Epithelial cell of esophagus (primary cell): ENCODE data around the gene NPDC1.

ENCODE experiments used
- DNase-seq: peaks from one replicate; pipeline ENCODE4 v3.0.0; 2010; ENCODE audit warnings: low read depth
- H3K4me3 ChIP-seq: 2 replicates; pipeline ENCODE4 v1.5.1; 2011; ENCODE audit warnings: mild to moderate bottlenecking, low read length, control low read depth
- CTCF ChIP-seq: IDR thresholded peaks from 2 replicates; pipeline ENCODE4 v1.5.1; 2011; ENCODE audit warnings: low read depth, mild to moderate bottlenecking, low read length, control low read depth, inconsistent platforms; ENCODE audit not compliant: insufficient read depth; ENCODE audit errors: missing control alignments

NPDC1 gene

DNA sequence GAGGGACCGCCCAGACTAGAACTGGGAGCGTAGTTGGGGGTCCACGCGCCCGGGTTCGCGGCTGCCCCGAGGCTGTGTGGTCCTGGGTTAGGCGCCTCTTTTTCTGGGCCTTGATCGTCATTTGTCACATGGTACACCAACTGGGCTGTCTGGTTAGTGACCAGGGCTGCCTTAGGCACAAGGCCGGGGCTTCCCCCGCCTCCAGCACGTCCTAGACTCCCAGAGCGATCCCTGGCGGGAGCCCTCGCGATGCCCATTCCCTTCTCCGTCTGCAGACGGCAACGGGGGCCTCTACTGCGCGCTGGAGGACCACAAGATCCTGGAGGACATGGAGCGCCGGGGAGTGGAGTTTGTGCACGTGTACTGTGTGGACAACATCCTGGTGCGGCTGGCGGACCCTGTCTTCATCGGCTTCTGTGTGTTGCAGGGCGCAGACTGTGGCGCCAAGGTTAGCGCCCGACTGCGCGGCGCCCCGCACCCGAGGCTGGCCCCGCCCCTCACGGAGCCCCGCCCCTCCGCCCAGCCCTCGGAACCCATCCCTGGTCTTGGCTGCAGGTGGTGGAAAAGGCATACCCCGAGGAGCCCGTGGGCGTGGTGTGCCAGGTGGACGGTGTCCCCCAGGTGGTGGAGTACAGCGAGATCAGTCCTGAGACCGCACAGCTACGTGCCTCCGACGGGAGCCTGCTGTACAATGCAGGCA is 32.9 kb upstream of the NPDC1 start:
- no peak for DNase-seq
- H3K4me3 ChIP-seq: no peak overlapping the region
- TF ChIP-seq CTCF: no peak

GRCh38 chr9:137077758-137078693 is 32.0 kb upstream of the NPDC1 start:
- no peak for DNase-seq
- TF ChIP-seq CTCF: no peak
- H3K4me3 ChIP-seq: peak overlapping the region; percentile 40

- no peak for TF ChIP-seq CTCF
- peak within 1 kb of the TSS; percentile 40 for H3K4me3 ChIP-seq
- peak; percentile 43 for DNase-seq
Measured at GRCh38 chr9:137077010-137077747, 31.2 kb upstream of the NPDC1 start, which contains the start of gene UAP1L1. Gene UAP1L1 (plus strand): TSS chr9:137077517. CDS start chr9:137077533, 16 bp downstream.

DNA sequence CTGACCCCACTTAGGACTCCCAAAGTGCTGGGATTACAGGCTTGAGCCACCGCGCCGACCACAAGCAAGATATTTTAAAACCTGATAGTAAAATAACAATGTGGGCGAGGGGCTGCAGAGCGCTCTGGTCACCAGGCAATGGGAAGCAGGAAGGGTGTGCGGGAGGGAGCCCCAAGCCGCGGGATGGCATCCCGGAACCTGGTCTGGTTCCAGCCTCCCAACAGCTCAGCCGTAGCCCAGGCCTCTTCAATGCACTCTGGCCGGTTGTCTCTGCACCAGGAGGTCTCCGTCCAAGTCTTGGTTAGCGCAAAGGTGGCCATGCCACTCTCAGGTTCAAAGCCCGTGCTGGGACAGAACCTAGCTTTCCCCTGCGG is 30.6 kb upstream of the NPDC1 start:
- no peak for DNase-seq
- no peak for TF ChIP-seq CTCF
- no peak overlapping the region for H3K4me3 ChIP-seq

GRCh38 chr9:137075275-137075775 is 29.3 kb upstream of the NPDC1 start:
- no peak for TF ChIP-seq CTCF
- peak; percentile 51 for DNase-seq
- no peak overlapping the region for H3K4me3 ChIP-seq

GRCh38 chr9:137074657-137075274 is 28.8 kb upstream of the NPDC1 start:
- H3K4me3 ChIP-seq: no peak overlapping the region
- TF ChIP-seq CTCF: no peak
- DNase-seq: no peak
